WI38 (cell line): ENCODE measurements around the gene DPYSL3.

ENCODE experiments used
- H3K4me3 ChIP-seq: 2 replicates; pipeline ENCODE4 v1.5.1; 2011; ENCODE audit warnings: low read depth, mild to moderate bottlenecking, control low read depth, low read length
- CTCF ChIP-seq: IDR thresholded peaks from 2 replicates; pipeline ENCODE4 v1.5.1; 2012; ENCODE audit warnings: low read depth, mild to moderate bottlenecking, control low read depth, low read length

Gene DPYSL3

GRCh38 chr5:147512659-147513379 lies 3.0 kb upstream of the DPYSL3 start:
- H3K4me3 ChIP-seq: no peak overlapping the region
- TF ChIP-seq CTCF: no peak

- TF ChIP-seq CTCF: no peak
- no peak overlapping the region for H3K4me3 ChIP-seq
Observed at GRCh38 chr5:147510885-147511284, 1.0 kb upstream of the DPYSL3 start.

- TF ChIP-seq CTCF: no peak
- peak overlapping the region; percentile 90 for H3K4me3 ChIP-seq
Observed at GRCh38 chr5:147509041-147509709, 693 bp downstream of the DPYSL3 start.

- H3K4me3 ChIP-seq: peak overlapping the region; percentile 90
- TF ChIP-seq CTCF: no peak
Observed at GRCh38 chr5:147508711-147509040, 1.2 kb downstream of the DPYSL3 start.

- peak overlapping the region; percentile 90 for H3K4me3 ChIP-seq
- TF ChIP-seq CTCF: no peak
Observed at GRCh38 chr5:147507480-147508126, 2.3 kb downstream of the DPYSL3 start.

GRCh38 chr5:147504535-147504934 lies 5.3 kb downstream of the DPYSL3 start:
- no peak for TF ChIP-seq CTCF

GRCh38 chr5:147504011-147504410 lies 5.9 kb downstream of the DPYSL3 start:
- TF ChIP-seq CTCF: no peak
- H3K4me3 ChIP-seq: no peak overlapping the region

More at GRCh38 chr5:147504535-147504934, 5.3 kb downstream of the DPYSL3 start:
- H3K4me3 ChIP-seq: no peak overlapping the region
